Measurements from ENCODE around the gene PLCB1.
"Not testable (repeated sequence)": the region's sequence is repeated elsewhere in the genome, so short reads cannot be mapped to it uniquely, and the experiment has no call there.

PLCB1 gene

DNA sequence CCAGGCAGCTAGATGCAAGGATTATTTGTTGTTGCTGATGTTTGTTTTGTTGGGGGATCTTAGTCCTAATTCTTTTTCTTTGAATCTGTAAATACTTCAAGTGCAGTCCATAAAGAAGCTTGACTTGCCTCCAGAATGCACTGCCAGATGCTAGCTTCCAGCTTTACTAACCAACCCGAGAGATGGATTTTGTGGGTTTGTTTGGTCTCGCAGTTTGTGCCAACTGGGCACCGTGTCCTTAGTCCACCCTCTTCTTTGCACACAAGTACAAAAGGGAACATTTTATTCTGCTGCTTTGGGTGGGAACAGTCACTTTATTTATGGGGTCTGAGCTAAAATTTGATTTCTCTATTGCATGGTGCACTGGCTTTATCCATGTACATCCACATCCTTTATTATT is 212.0 kb downstream of the PLCB1 start:
- no peak overlapping the region for H2AFZ ChIP-seq (ENCODE audit: insufficient read depth, low read length, poor library complexity)
- no CpG with 5 or more reads among the region's 3 CpGs for WGBS (ENCODE audit: extremely low coverage, insufficient coverage, insufficient read length)
- H4K8ac ChIP-seq (ENCODE audit: low read depth, low read length), result no peak overlapping the region
- H4K12ac ChIP-seq (ENCODE audit: low read depth, low read length), result no peak overlapping the region
- H2BK120ac ChIP-seq (ENCODE audit: insufficient read depth, low read length, poor library complexity), result no peak overlapping the region
- no peak overlapping the region for H4K91ac ChIP-seq (ENCODE audit: low read depth, low read length)
- H3K18ac ChIP-seq (ENCODE audit: low read length), result no peak overlapping the region
- no peak overlapping the region for H3K9ac ChIP-seq (ENCODE audit: low read length)
- no peak overlapping the region for H3K4ac ChIP-seq (ENCODE audit: low read depth, low read length)
- H3K79me1 ChIP-seq (ENCODE audit: low read length), result no peaks in the 10 kb centered on the region
- H2AK5ac ChIP-seq (ENCODE audit: low read length), result no peak overlapping the region
- no peaks in the 10 kb centered on the region for H3K9me3 ChIP-seq (ENCODE audit: insufficient read depth, low read depth, low read length)
- H3K27me3 ChIP-seq (ENCODE audit: insufficient read depth, low read length), result no peaks in the 10 kb centered on the region
- H3K4me2 ChIP-seq (ENCODE audit: low read length), result no peak overlapping the region
- no peak overlapping the region for H2BK5ac ChIP-seq (ENCODE audit: low read depth, low read length, poor library complexity)
- no peak overlapping the region for H3K14ac ChIP-seq (ENCODE audit: low read length)
- no peak overlapping the region for H3K23ac ChIP-seq (ENCODE audit: low read length)
- H3K36me3 ChIP-seq (ENCODE audit: control insufficient read depth in 1 of 2, insufficient read depth in 2 of 2, low read length in 2 of 2), result no peaks in the 10 kb centered on the region
- H3K4me3 ChIP-seq (ENCODE audit: low read depth, low read length), result no peak overlapping the region
- H3K27ac ChIP-seq (ENCODE audit: low read depth, low read length), result no peak overlapping the region
- DNase-seq, result no peak
- no peak overlapping the region for H2BK12ac ChIP-seq (ENCODE audit: low read length)
- no peaks in the 10 kb centered on the region for H3K4me1 ChIP-seq (ENCODE audit: control insufficient read depth in 1 of 2, insufficient read depth in 2 of 2, low read length in 2 of 2)
- no peaks in the 10 kb centered on the region for H3K79me2 ChIP-seq (ENCODE audit: control insufficient read depth, insufficient read depth, low read length, poor library complexity)

DNA sequence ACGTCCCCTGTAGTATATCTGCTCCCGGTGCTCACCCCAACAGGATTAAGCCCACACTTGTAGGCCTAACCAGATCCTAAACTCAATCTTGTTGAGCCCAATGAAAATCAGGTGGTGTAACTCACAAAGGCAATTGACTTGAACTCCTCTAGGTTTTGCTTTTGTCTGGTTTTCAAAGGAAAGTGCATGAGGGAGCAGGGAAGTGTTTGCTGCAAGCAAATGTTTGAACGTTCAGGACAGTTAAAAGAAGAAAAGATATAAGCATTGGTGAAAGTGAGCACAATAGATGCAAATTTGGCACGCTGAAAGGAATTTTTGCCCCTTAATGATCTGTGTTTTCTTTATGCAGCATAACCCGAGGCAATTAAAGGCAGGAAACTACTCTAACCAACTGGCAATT is 212.6 kb downstream of the PLCB1 start:
- WGBS (ENCODE audit: extremely low coverage, insufficient coverage, insufficient read length), result no CpG with 5 or more reads among the region's 5 CpGs

DNA sequence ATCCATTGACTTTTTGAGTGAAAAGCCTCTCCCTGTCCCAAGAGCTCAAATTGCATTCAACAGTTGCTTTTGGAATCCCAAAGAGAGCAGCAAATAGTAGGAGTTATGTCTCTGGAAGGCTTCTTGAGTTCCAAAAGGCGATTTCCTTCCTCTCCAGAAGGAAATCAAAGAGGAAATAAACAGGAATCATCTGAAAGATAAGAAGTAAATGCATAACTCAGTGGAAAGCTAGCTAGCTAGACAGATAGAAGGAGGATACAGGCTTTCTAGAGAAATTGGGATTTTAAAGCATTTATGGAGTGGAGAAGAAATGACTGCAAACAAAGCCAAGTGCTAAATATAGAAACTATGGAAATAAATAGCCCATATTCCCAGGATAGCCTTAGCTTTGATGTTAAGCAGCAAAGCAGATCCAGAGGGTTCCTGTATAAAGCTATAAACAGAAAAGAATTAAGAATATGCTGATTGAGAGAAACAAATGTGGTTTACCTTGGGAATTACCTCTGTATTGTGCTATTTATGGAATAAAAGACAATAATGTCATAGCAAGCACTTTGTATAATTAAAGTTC is 214.7 kb downstream of the PLCB1 start:
- H2AK5ac ChIP-seq (ENCODE audit: low read length), result no peak overlapping the region
- H3K79me2 ChIP-seq (ENCODE audit: control insufficient read depth, insufficient read depth, low read length, poor library complexity), result no peaks in the 10 kb centered on the region
- no peak overlapping the region for H4K12ac ChIP-seq (ENCODE audit: low read depth, low read length)
- no peaks in the 10 kb centered on the region for H3K36me3 ChIP-seq (ENCODE audit: control insufficient read depth in 1 of 2, insufficient read depth in 2 of 2, low read length in 2 of 2)
- no peak overlapping the region for H3K23ac ChIP-seq (ENCODE audit: low read length)
- no peak overlapping the region for H3K18ac ChIP-seq (ENCODE audit: low read length)
- H3K79me1 ChIP-seq (ENCODE audit: low read length), result no peaks in the 10 kb centered on the region
- H3K9ac ChIP-seq (ENCODE audit: low read length), result no peak overlapping the region
- no peak overlapping the region for H3K14ac ChIP-seq (ENCODE audit: low read length)
- no peaks in the 10 kb centered on the region for H3K9me3 ChIP-seq (ENCODE audit: insufficient read depth, low read depth, low read length)
- no peak overlapping the region for H2AFZ ChIP-seq (ENCODE audit: insufficient read depth, low read length, poor library complexity)
- no peak overlapping the region for H3K4me3 ChIP-seq (ENCODE audit: low read depth, low read length)
- no peaks in the 10 kb centered on the region for H3K4me1 ChIP-seq (ENCODE audit: control insufficient read depth in 1 of 2, insufficient read depth in 2 of 2, low read length in 2 of 2)
- H4K91ac ChIP-seq (ENCODE audit: low read depth, low read length), result no peak overlapping the region
- no peak overlapping the region for H3K27ac ChIP-seq (ENCODE audit: low read depth, low read length)
- no peak overlapping the region for H2BK12ac ChIP-seq (ENCODE audit: low read length)
- no peaks in the 10 kb centered on the region for H3K27me3 ChIP-seq (ENCODE audit: insufficient read depth, low read length)
- no peak overlapping the region for H4K8ac ChIP-seq (ENCODE audit: low read depth, low read length)
- H3K4ac ChIP-seq (ENCODE audit: low read depth, low read length), result no peak overlapping the region
- H3K4me2 ChIP-seq (ENCODE audit: low read length), result no peak overlapping the region
- no peak overlapping the region for H2BK5ac ChIP-seq (ENCODE audit: low read depth, low read length, poor library complexity)
- no peak for DNase-seq
- no CpG with 5 or more reads among the region's 1 CpG for WGBS (ENCODE audit: extremely low coverage, insufficient coverage, insufficient read length)
- H2BK120ac ChIP-seq (ENCODE audit: insufficient read depth, low read length, poor library complexity), result no peak overlapping the region

More for the DNA sequence above, 212.6 kb downstream of the PLCB1 start:
- no peak overlapping the region for H2AFZ ChIP-seq (ENCODE audit: insufficient read depth, low read length, poor library complexity)
- no peak overlapping the region for H2AK5ac ChIP-seq (ENCODE audit: low read length)
- no peak overlapping the region for H3K27ac ChIP-seq (ENCODE audit: low read depth, low read length)
- no peaks in the 10 kb centered on the region for H3K4me1 ChIP-seq (ENCODE audit: control insufficient read depth in 1 of 2, insufficient read depth in 2 of 2, low read length in 2 of 2)
- no peak overlapping the region for H2BK12ac ChIP-seq (ENCODE audit: low read length)
- H3K18ac ChIP-seq (ENCODE audit: low read length), result no peak overlapping the region
- no peak overlapping the region for H3K23ac ChIP-seq (ENCODE audit: low read length)
- no peak overlapping the region for H3K9ac ChIP-seq (ENCODE audit: low read length)
- H3K79me1 ChIP-seq (ENCODE audit: low read length), result no peaks in the 10 kb centered on the region
- H3K36me3 ChIP-seq (ENCODE audit: control insufficient read depth in 1 of 2, insufficient read depth in 2 of 2, low read length in 2 of 2), result no peaks in the 10 kb centered on the region
- H3K4ac ChIP-seq (ENCODE audit: low read depth, low read length), result no peak overlapping the region
- H4K91ac ChIP-seq (ENCODE audit: low read depth, low read length), result no peak overlapping the region
- H3K27me3 ChIP-seq (ENCODE audit: insufficient read depth, low read length), result no peaks in the 10 kb centered on the region
- no peak overlapping the region for H4K12ac ChIP-seq (ENCODE audit: low read depth, low read length)
- H4K8ac ChIP-seq (ENCODE audit: low read depth, low read length), result no peak overlapping the region
- H2BK120ac ChIP-seq (ENCODE audit: insufficient read depth, low read length, poor library complexity), result no peak overlapping the region
- no peak overlapping the region for H3K4me2 ChIP-seq (ENCODE audit: low read length)
- H3K4me3 ChIP-seq (ENCODE audit: low read depth, low read length), result no peak overlapping the region
- H3K79me2 ChIP-seq (ENCODE audit: control insufficient read depth, insufficient read depth, low read length, poor library complexity), result no peaks in the 10 kb centered on the region
- H3K14ac ChIP-seq (ENCODE audit: low read length), result no peak overlapping the region
- H2BK5ac ChIP-seq (ENCODE audit: low read depth, low read length, poor library complexity), result no peak overlapping the region
- DNase-seq, result no peak
- H3K9me3 ChIP-seq (ENCODE audit: insufficient read depth, low read depth, low read length), result no peaks in the 10 kb centered on the region

DNA sequence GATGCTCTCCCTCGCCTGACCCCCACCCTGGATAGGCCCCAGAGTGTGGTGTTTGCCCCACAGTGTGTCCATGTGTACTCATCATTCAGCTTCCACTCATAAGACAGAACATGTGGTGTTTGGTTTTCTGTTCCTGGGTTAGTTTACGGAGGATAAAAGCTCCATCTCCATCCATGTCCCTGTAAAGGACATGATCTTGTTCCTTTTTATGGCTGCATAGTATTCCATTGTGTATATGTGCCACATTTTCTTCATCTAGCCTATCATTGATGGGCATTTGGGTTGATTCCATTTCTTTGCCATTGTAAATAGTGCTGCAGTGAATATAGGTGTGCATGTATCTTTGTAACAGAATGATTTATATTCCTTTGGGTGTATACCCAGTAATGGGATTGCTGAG is 218.2 kb downstream of the PLCB1 start:
- H3K79me1 ChIP-seq (ENCODE audit: low read length); H2BK5ac ChIP-seq (ENCODE audit: low read depth, low read length, poor library complexity); H3K18ac ChIP-seq (ENCODE audit: low read length); H3K9me3 ChIP-seq (ENCODE audit: insufficient read depth, low read depth, low read length); H2AFZ ChIP-seq (ENCODE audit: insufficient read depth, low read length, poor library complexity); H3K23ac ChIP-seq (ENCODE audit: low read length); H3K14ac ChIP-seq (ENCODE audit: low read length); DNase-seq; H2BK120ac ChIP-seq (ENCODE audit: insufficient read depth, low read length, poor library complexity); H2AK5ac ChIP-seq (ENCODE audit: low read length); H4K91ac ChIP-seq (ENCODE audit: low read depth, low read length); H2BK12ac ChIP-seq (ENCODE audit: low read length); H3K79me2 ChIP-seq (ENCODE audit: control insufficient read depth, insufficient read depth, low read length, poor library complexity); H3K27ac ChIP-seq (ENCODE audit: low read depth, low read length); H3K9ac ChIP-seq (ENCODE audit: low read length); H3K27me3 ChIP-seq (ENCODE audit: insufficient read depth, low read length); H3K4me3 ChIP-seq (ENCODE audit: low read depth, low read length); H3K4me2 ChIP-seq (ENCODE audit: low read length); H3K4ac ChIP-seq (ENCODE audit: low read depth, low read length); H4K8ac ChIP-seq (ENCODE audit: low read depth, low read length); H3K36me3 ChIP-seq (ENCODE audit: control insufficient read depth in 1 of 2, insufficient read depth in 2 of 2, low read length in 2 of 2); H4K12ac ChIP-seq (ENCODE audit: low read depth, low read length); H3K4me1 ChIP-seq (ENCODE audit: control insufficient read depth in 1 of 2, insufficient read depth in 2 of 2, low read length in 2 of 2): not testable (repeated sequence)
- WGBS (ENCODE audit: extremely low coverage, insufficient coverage, insufficient read length), result no CpG with 5 or more reads among the region's 2 CpGs

Measured in trophoblast cell (in vitro differentiated cells and primary cell).